Stimulated activated CD8-positive, alpha-beta memory T cell treated with anti-CD3 and anti-CD28 coated beads, Interleukin-4, amount 100 ng/mL, for 4 hours (primary cell): ENCODE measurements around the gene HSD17B2.
"Not testable (repeated sequence)": the region's sequence is repeated elsewhere in the genome, so short reads cannot be mapped to it uniquely, and the experiment has no call there.

Experiments
- DNase-seq, 2 donors: peaks; one replicate each; pipeline ENCODE4 v3.0.0-alpha.2; 2020; ENCODE audit warnings: low read depth in 2 of 2, low spot score in 1 of 2

The HSD17B2 gene

GRCh38 chr16:82034981-82035612 lies at the start of gene HSD17B2:
Gene HSD17B2, plus strand, starts transcription at chr16:82035253. Its CDS starts 172 bp downstream, at chr16:82035425.
- no peak for DNase-seq

DNA sequence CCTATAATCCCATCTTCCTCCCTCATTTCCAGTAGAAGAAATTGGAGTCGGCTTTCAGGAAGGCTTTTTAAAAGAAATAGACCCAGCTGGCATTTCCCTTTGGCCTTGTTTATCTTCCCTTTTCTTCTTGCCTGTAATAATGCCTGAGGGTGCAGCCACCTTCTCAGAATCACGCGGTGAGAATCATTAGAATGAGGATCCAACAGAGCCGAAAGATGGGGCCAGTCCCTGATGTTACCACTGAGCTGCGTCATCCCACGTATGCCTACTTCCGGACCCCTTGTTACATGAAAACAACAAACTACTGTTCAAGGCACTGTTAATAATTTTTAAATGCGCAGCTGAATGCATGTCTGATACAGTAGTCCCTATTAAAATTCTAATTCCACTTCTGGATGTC lies 47.9 kb upstream of the HSD17B2 start:
- no peak for DNase-seq

- DNase-seq = no peak
Observed at GRCh38 chr16:81987706-81988105, 47.3 kb upstream of the HSD17B2 start.

GRCh38 chr16:81992859-81993258 lies 42.2 kb upstream of the HSD17B2 start:
- DNase-seq = no peak

GRCh38 chr16:81994485-81994884 lies 40.6 kb upstream of the HSD17B2 start:
- no peak for DNase-seq

DNA sequence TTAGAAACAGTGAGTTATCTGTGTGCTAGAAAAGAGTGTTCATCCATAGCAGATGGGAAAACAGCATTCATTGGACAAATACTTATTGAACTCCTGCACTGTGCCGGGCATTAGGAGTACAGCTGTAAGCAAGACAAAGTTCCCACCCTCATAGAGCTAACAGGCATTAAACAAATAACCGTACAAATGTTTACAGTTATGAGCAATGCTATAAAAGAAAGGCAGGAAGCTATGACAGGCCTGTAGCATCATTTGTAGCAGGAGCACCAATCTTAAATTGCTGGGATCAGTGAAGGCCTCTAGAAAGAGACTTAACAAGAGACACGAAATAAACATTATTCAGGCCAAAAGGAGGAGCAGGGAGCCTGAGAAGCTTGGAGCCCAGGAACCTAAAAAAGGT lies 39.4 kb upstream of the HSD17B2 start:
- no peak for DNase-seq

DNA sequence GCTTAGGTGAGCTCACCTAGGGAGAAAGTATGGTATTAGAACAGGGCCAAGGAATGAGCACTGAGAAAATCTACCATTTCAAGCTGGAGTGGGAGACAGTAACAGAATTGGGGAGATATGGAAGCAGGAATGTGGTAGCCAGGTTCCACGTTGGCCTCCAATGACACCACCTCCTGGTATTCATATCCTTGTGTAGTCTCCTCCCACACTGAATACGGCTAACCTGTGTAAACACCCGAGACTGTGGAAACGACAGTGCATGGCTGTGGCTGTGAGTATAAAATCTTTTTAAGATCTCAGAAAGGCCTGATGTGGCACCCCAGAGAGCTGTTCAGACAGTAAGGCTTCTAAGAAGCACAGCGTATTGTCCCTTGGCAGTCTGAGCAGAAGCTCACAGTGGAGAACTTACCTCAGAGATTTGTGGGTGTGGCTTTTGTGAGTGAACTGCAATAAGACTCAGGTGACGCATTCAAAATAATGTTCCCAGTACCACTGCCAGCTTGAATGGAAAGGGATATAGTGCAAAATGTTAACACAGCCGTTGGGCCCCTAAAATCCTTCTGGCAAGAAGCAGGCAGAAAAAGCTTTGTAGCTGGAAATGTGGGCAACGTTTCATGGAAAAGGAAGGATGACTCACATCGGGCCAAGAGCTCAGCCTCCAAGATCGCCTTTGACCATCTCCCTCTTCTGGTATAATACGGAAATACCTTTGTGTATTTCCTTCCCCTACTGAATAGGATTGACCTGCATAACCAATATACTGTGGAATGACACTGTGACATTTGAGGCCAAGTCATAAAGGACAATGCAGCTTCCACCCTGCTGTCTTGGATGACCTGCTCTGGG lies 38.2 kb upstream of the HSD17B2 start:
- DNase-seq = no peak

DNA sequence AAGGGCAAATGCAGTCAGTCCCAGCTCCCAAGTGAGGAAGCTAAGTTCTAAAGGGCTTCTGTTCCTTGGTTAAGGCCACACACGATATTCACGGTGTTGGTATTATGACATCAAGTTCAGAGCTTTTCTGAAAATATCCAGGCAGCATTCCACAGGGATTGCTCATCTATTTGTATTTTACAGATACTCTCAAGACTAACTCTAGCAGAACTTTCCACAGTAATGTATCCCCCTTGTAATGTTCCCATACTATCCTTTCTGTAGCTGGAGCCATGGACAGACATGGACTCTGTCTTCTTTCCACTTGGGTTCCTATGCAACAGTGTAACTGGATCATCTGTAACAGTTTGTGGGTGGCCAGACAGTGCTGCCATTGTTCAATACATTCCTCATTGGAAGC lies 37.3 kb upstream of the HSD17B2 start:
- no peak for DNase-seq

- no peak for DNase-seq
Observed at GRCh38 chr16:82002831-82003230, 32.2 kb upstream of the HSD17B2 start.

DNA sequence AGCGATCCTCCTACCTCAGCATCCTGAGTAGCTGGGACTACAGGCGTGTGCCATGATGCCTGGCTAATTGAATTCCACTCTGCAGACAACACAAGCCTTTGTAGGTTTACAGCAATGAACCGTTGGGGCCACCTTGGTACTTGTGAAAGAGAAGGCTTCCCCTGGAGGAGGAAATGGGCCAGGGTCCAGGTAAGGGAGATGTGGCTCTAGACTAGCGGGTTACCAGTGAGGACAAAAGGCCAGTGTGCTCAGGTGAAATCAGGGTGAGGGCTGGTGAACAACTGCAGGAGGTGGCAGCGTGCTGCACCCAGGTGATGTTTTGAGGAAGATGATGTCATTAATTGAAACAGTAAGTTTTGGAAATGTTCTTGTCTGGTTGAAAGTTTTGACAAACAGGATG lies 30.5 kb upstream of the HSD17B2 start:
- DNase-seq = no peak

DNA sequence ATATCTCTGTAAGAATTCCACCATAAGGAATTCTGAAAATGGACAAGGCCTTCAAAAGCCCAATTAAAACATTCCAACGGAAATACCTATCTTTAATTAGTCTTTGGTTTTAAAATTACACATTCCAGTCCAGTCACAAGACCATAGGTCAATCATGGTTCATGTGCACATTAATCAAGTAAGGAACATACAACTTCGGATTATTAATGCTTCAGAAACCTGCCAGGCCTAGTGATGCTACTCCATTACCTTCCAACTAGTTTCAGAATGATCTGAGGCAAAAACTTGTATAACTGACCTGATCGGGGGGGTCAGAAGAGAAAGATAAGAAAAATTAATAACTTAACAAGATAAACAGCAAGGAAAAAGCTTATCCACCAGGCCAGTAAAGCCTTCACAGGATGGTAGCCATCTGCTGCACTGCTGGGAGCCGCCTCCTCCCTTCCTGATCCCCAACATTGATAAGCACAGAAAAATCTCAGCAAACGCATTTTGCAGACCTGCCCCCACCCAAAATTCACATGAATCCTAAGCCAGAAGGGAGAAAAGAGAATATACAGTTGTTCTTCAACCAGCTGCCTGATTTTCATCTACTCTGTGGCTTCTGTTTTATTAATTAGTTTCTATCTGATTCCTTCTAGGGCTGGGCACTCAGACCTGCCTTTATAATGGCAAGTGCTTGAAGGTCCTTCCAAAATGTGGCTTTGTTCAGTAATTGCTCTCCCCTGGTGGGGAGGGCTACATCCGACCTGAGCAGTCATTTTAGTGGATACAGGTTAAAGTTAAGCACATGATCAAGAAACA lies 29.8 kb upstream of the HSD17B2 start:
- DNase-seq = no peak

DNA sequence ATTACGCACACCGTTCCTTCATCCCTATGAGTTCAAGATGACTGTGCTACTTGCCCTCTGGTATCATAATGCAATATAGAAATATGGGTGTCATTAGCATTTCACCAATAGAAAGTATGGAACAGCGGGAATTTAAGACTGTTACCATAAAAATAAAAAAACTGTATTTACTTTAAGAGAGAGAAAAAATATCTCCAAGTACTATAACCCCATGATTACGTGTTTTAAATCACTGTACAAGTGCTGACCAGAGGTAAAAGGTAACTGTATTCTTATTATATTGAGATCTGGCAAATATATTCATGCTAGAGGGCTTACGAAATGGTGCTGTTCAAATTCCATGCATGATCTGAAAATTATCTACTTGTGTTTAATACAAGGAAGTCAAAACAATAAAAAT lies 29.0 kb upstream of the HSD17B2 start:
- DNase-seq = no peak

DNA sequence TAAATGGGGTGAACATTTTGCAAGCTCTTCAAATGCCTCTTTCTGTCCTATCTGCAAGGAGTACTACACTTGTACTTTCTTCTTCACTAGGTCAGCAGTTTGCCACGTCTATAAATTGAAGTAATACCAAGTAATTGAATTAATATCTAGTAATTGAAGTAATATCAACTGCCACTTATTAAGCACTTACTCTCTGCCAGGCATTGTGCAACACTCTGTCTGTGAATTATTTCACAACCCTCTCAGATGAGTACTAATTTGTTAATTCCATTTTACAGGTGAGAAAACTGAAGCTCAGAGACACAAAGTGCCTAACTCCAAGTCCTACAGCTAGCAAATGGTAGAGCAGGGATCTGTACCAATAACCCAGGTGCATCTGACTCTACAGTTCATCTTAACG lies 27.9 kb upstream of the HSD17B2 start:
- no peak for DNase-seq

DNA sequence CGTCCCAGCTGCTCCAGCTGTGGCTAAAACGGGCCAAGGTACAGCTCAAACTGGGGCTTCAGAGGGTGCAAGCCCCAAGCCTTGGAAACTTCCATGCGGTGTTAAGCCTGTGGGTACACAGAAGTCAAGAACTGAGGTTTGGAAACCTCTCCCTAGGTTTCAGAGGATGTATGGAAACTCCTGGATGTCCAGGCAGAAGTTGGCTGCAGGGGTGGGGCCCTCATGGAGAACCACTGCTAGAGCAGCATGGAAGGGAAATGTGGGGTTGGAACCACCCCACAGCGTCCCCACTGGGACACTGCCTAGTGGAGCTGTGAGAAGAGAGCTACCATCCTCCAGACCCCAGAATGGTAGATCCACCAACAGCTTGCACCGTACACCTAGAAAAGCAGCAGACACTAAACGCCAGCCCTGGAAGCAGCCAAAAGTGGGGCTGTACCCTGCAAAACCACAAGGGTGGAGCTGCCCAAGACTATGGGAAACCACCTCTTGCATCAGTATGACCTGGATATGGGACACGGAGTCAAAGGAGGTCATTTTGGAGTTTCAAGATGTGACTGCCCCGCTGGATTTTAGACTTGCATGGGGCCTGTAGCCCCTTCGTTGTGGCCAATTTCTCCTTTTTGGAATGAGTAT lies 26.0 kb upstream of the HSD17B2 start:
- DNase-seq = no peak

GRCh38 chr16:82009789-82010188 lies 25.3 kb upstream of the HSD17B2 start:
- DNase-seq = not testable (repeated sequence)

- DNase-seq = no peak
Observed at GRCh38 chr16:82010649-82011048, 24.4 kb upstream of the HSD17B2 start.

GRCh38 chr16:82011199-82011641 lies 23.8 kb upstream of the HSD17B2 start, which contains the start of gene SDR42E1:
Gene SDR42E1, minus strand, starts transcription at chr16:82011470. Its CDS starts 10,612 bp downstream, at chr16:82000858.
- DNase-seq = peak; percentile 28 to 29

- DNase-seq = no peak
Observed at GRCh38 chr16:82013139-82013538, 21.9 kb upstream of the HSD17B2 start.

DNA sequence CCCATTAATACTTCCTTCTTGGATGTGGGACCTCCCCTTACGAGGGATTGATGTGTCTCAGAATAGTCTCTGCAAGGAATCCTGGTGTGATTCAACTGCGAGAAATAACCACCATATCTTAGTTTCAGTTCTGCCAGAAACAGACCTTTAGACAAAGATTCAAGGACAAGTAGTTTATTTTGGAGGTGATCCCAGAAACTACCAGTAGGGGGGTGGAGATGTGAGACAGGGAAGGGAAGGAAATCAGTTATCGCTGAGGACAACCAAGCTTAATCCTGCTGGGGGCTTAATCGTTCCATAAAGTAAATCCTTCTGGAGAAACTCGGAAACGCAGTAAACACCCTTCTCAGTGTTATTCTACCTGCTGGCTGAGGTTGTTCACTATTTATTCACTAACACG lies 18.8 kb upstream of the HSD17B2 start:
- no peak for DNase-seq

DNA sequence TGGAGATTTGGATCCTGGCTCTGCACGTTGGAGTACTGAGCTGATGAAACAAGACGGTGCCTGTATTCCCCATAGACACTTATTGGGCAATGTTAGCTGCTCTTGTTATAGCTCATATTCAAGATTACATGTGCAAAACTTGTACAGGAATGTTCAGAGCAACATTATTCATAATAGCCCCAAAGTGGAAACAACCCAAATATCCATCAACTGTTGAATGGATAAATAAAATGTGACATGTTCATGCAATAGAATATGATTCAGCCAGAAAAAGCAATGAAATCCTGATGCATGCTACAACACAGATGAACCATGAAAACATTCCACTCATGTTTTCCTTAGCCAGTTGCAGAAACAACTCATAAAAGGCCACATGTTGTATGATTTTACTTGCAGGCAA lies 18.1 kb upstream of the HSD17B2 start:
- no peak for DNase-seq

DNA sequence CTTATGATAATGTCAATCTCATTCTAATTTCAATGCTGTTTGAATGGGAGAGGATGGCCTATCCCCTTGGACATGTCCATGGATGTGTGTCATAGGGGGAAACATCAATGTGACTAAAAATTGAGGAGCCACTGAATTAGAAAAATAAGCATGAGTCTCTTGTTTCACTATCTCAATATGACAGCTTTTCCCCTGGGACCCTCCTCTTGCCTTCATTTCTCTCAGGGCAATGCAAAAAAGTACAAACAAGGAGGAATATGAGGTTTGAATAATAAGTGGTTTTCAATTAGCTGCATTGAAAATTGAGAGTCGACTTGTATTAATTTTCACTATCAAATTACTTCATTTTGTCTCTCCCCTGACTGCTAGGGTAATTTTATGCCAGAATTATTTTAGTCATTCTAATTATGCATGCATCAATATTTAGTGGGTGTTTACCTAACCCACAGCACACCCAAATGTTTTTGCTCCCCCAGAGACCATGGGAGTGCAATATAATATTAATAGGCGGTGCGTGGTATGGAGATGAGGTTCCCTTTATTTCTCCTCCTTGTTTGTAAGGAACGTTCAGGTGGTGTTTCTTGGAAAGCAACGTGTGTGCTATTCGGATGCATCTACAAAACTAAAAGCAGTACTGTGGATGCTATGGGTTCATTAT lies 17.0 kb upstream of the HSD17B2 start:
- no peak for DNase-seq
